H1 (cell line): ENCODE data around the gene CFAP74. TPM values are rescaled to one million over a fixed set of nuclear protein-coding genes. Genes with fewer than 3 reads are reported as not detected.

Experiments used
- CTCF ChIA-PET: fragments of 300-600 bp; sonication (Branson Sonifier 250); formaldehyde crosslinking; loops from one replicate; lab custom pipeline; 2021; ENCODE audit not compliant: partially characterized antibody; lab: Charles Lee
- POLR2A ChIA-PET: fragments of 300-600 bp; sonication (Branson Sonifier 250); formaldehyde crosslinking; loops from one replicate; lab custom pipeline; 2021; ENCODE audit warnings: inconsistent platforms; ENCODE audit not compliant: partially characterized antibody; lab: Charles Lee
- DNase-seq, 2 experiments: peaks; one replicate each; pipeline versions ENCODE4 v3.0.0 to v3.0.0-alpha.2; 2010 to 2022; ENCODE audit warnings: low spot score in 2 of 2, low read depth in 1 of 2, mixed read lengths in 1 of 2
- FAIRE-seq: peaks from 2 replicates; lab custom pipeline; 2011; peaks lifted over from hg19 to GRCh38; lab: Jason Lieb, UNC
- H2AFZ ChIP-seq: 2 replicates; pipeline ENCODE4 v1.8.1; 2012; ENCODE audit warnings: low read length, inconsistent platforms
- H2AK5ac ChIP-seq: 2 replicates; pipeline ENCODE4 v1.6.1; 2013; ENCODE audit warnings: low read depth, low read length
- H2BK120ac ChIP-seq: replicated peaks from 2 replicates; pipeline ENCODE3; 2013; ENCODE audit warnings: low read depth, low read length, inconsistent platforms
- H2BK12ac ChIP-seq: 2 replicates; pipeline ENCODE4 v1.6.1; 2013; ENCODE audit warnings: low read depth, low read length
- H2BK15ac ChIP-seq: 2 replicates; pipeline ENCODE4 v1.6.1; 2013; ENCODE audit warnings: low read length
- H2BK20ac ChIP-seq: 2 replicates; pipeline ENCODE4 v1.6.1; 2013; ENCODE audit warnings: low read length
- H2BK5ac ChIP-seq: 2 replicates; pipeline ENCODE4 v1.6.1; 2013; ENCODE audit warnings: low read depth, low read length
- H3K14ac ChIP-seq: 2 replicates; pipeline ENCODE4 v1.6.1; 2013; ENCODE audit warnings: inconsistent platforms; ENCODE audit not compliant: insufficient read length
- H3K18ac ChIP-seq: 2 replicates; pipeline ENCODE4 v1.6.1; 2013; ENCODE audit warnings: low read length; ENCODE audit errors: extremely low read depth
- H3K23ac ChIP-seq: 2 replicates; pipeline ENCODE4 v1.6.1; 2013; ENCODE audit warnings: inconsistent platforms; ENCODE audit not compliant: insufficient read length
- H3K23me2 ChIP-seq: 2 replicates; pipeline ENCODE4 v1.6.1; 2013; ENCODE audit warnings: low read depth, low read length
- H3K27ac ChIP-seq: 2 replicates; pipeline ENCODE4 v1.6.1; 2011; ENCODE audit warnings: low read depth, low read length, inconsistent platforms
- H3K27me3 ChIP-seq, 4 experiments: replicated peaks in 1 of 4; 1 replicate in 1 of 4; 2 replicates in 3 of 4; pipeline versions ENCODE4 v1.6.1 to v1.8.1; 2011 to 2013; ENCODE audit warnings: low read length in 3 of 4, mild to moderate bottlenecking in 3 of 4, inconsistent platforms in 2 of 4, mixed read lengths in 2 of 4, moderate library complexity in 1 of 4; ENCODE audit not compliant: control insufficient read depth in 3 of 4, insufficient read depth in 3 of 4; ENCODE audit errors: extremely low read depth in 1 of 4
- H3K36me3 ChIP-seq, 4 experiments: 2 replicates each; pipeline versions ENCODE4 v1.6.1 to v1.8.1; 2011 to 2013; ENCODE audit warnings: mild to moderate bottlenecking in 4 of 4, low read length in 3 of 4, moderate library complexity in 2 of 4, control low read depth in 1 of 4, inconsistent platforms in 1 of 4; ENCODE audit not compliant: insufficient read depth in 4 of 4, control insufficient read depth in 2 of 4
- H3K4ac ChIP-seq: replicated peaks from 2 replicates; pipeline ENCODE3; 2013; ENCODE audit warnings: low read length, low read depth, mixed read lengths, inconsistent platforms; ENCODE audit not compliant: insufficient read length
- H3K4me1 ChIP-seq, 4 experiments: replicated peaks in 1 of 4; 1 replicate in 1 of 4; 2 replicates in 3 of 4; pipeline versions ENCODE4 v1.6.1 to v1.8.1; 2011 to 2013; ENCODE audit warnings: low read length in 3 of 4, inconsistent platforms in 2 of 4, mixed read lengths in 1 of 4; ENCODE audit not compliant: insufficient read depth in 4 of 4, control insufficient read depth in 3 of 4
- H3K4me2 ChIP-seq, 2 experiments: 2 replicates each; pipeline versions ENCODE4 v1.6.1 to v1.8.1; 2011 to 2013; ENCODE audit warnings: low read depth in 2 of 2, low read length in 2 of 2, control low read depth in 1 of 2, inconsistent platforms in 1 of 2, mild to moderate bottlenecking in 1 of 2; ENCODE audit not compliant: insufficient read depth in 1 of 2
- H3K4me3 ChIP-seq, 4 experiments: fragments of 200-600, 300-600 bp in 1 of 4; sonication (generic), shearing (Covaris generic), sonication (Bioruptor Twin) in 1 of 4; 2 replicates each; pipeline versions ENCODE4 v1.5.1 to v1.8.1; 2011 to 2016; ENCODE audit warnings: low read length in 4 of 4, low read depth in 3 of 4, control low read depth in 2 of 4, inconsistent platforms in 2 of 4, mild to moderate bottlenecking in 2 of 4, mixed read lengths in 1 of 4, moderate library complexity in 1 of 4; ENCODE audit not compliant: insufficient read depth in 2 of 4; ENCODE audit errors: extremely low read depth in 1 of 4
- H3K56ac ChIP-seq: replicated peaks from 2 replicates; pipeline ENCODE3; 2013; ENCODE audit warnings: low read depth, mild to moderate bottlenecking, mixed read lengths, low read length, inconsistent platforms; ENCODE audit not compliant: insufficient read length
- H3K79me1 ChIP-seq: 2 replicates; pipeline ENCODE4 v1.6.1; 2013; ENCODE audit warnings: low read depth, low read length, control low read depth
- H3K79me2 ChIP-seq, 2 experiments: 2 replicates each; pipeline versions ENCODE4 v1.6.1 to v1.8.1; 2012 to 2013; ENCODE audit warnings: low read length in 2 of 2, mild to moderate bottlenecking in 2 of 2, inconsistent platforms in 1 of 2; ENCODE audit not compliant: insufficient read depth in 2 of 2, control insufficient read depth in 1 of 2
- H3K9ac ChIP-seq, 4 experiments: replicated peaks in 1 of 4; 1 replicate in 1 of 4; 2 replicates in 3 of 4; pipeline versions ENCODE4 v1.6.1 to v1.8.1; 2011 to 2013; ENCODE audit warnings: low read depth in 3 of 4, low read length in 3 of 4, control low read depth in 2 of 4, mild to moderate bottlenecking in 2 of 4, moderate library complexity in 2 of 4, inconsistent platforms in 1 of 4; ENCODE audit errors: extremely low read depth in 1 of 4
- H3K9me3 ChIP-seq, 2 experiments: 2 replicates each; pipeline versions ENCODE4 v1.6.1 to v1.8.1; 2012 to 2013; ENCODE audit warnings: mild to moderate bottlenecking in 2 of 2, moderate library complexity in 2 of 2, control low read depth in 1 of 2, inconsistent platforms in 1 of 2, low read depth in 1 of 2, low read length in 1 of 2, mixed read lengths in 1 of 2; ENCODE audit not compliant: insufficient read depth in 2 of 2
- H4K20me1 ChIP-seq, 2 experiments: replicated peaks in 1 of 2; 2 replicates each; pipeline versions ENCODE3 to v1.8.1; 2011 to 2013; ENCODE audit warnings: inconsistent platforms in 2 of 2, low read length in 2 of 2, mild to moderate bottlenecking in 1 of 2; ENCODE audit not compliant: insufficient read depth in 2 of 2, control insufficient read depth in 1 of 2
- H4K5ac ChIP-seq: 2 replicates; pipeline ENCODE4 v1.6.1; 2013; ENCODE audit warnings: low read length, low read depth, mixed read lengths, inconsistent platforms; ENCODE audit not compliant: insufficient read length
- H4K8ac ChIP-seq: 2 replicates; pipeline ENCODE4 v1.8.0; 2013; ENCODE audit warnings: mild to moderate bottlenecking, moderate library complexity, low read length, inconsistent platforms; ENCODE audit not compliant: insufficient read depth; ENCODE audit errors: extremely low read depth
- H4K91ac ChIP-seq: replicated peaks from 2 replicates; pipeline ENCODE3; 2013; ENCODE audit warnings: low read length, mixed read lengths, inconsistent platforms; ENCODE audit not compliant: insufficient read length
- ATF3 ChIP-seq: IDR thresholded peaks from 2 replicates; pipeline ENCODE4 v1.6.1; 2011; ENCODE audit warnings: low read depth, mild to moderate bottlenecking, low read length; ENCODE audit not compliant: insufficient read depth
- KDM1A ChIP-seq: fragments of 200-600, 300-600 bp; sonication (generic); IDR thresholded peaks from 2 replicates; pipeline ENCODE4 v1.7.1; 2016; ENCODE audit warnings: mild to moderate bottlenecking, low read length, borderline replicate concordance
- WGBS, 2 experiments: shearing (Covaris generic) in 1 of 2; methylation state at CpG; one replicate each; pipeline versions ENCODE4 v1.1.6 to v1.1.7; 2013 to 2015; ENCODE audit warnings: low lambda C conversion rate in 2 of 2, mixed read lengths in 2 of 2, inconsistent platforms in 1 of 2, low coverage in 1 of 2, missing lambda C conversion rate in 1 of 2; ENCODE audit not compliant: insufficient replicate concordance in 2 of 2, insufficient coverage in 1 of 2, insufficient read length in 1 of 2; ENCODE audit errors: extremely low coverage in 1 of 2, missing lambda C conversion rate in 1 of 2; 5-methylcytosine and 5-hydroxymethylcytosine counted together
- polyA plus RNA-seq, 7 experiments: library from polyadenylated mRNA; depleted of rRNA in 3 of 7; stranded (reverse) in 5 of 7; unstranded in 2 of 7; fragments of >200 nt in 5 of 7; fragments of 200-250 nt in 2 of 7; gene quantifications; 1 replicate in 5 of 7; 2 replicates in 1 of 7; 4 replicates in 1 of 7; pipeline versions ENCODE4 v1.2.1 to v1.2.3, GENCODE V29; 2011 to 2013; ENCODE audit warnings: missing spikeins in 2 of 7, mixed read lengths in 2 of 7
- total RNA-seq: library from RNA; stranded (reverse); fragmentation: NEBNext Ultra II Directional; extraction: Animal tissue kit (Norgen Biotek cat#: 25700); gene quantifications from 2 replicates; pipeline ENCODE4 v1.2.1, GENCODE V29; 2021

Gene CFAP74
- total and polyA plus RNA-seq, 2 of the 8 experiments (the other 6 are each of a cell fraction or from before 2014, with no cell fraction given) = 0.09 to 0.20 TPM

- DNase-seq (no peak), FAIRE-seq (no peak)
- ChIA-PET POLR2A (interaction anchor here (0.6 to 1.2 kb wide), 3 partner anchors 10 to 79 kb away, joined by 3 to 5 read pairs (median 4); no protein-coding TSS in a partner anchor), CTCF (interaction anchor here (0.6 to 7.0 kb wide), 14 partner anchors 9 to 220 kb away, joined by 3 to 64 read pairs (median 4); no protein-coding TSS in a partner anchor)
- Histone ChIP-seq H2BK120ac (no peak overlapping the region), H3K4me3 (no peak overlapping the region), H3K56ac (no peak overlapping the region), H4K91ac (no peak overlapping the region), H3K79me1 (no peaks in the 10 kb centered on the region), H3K18ac (no peak overlapping the region), H3K4me1 (peaks cover 0 to 21% (median 8%) of the 10 kb centered on the region in 4 experiments; a peak in 6 of 7 replicates), H4K20me1 (peaks cover 0 to 6% of the 10 kb centered on the region in 2 experiments), H4K8ac (no peak overlapping the region), H2BK12ac (no peak overlapping the region), H3K27me3 (no peaks in the 10 kb centered on the region; a peak in 3 of 7 replicates), H2BK15ac (no peak overlapping the region), H2BK5ac (no peak overlapping the region), H3K9ac (no peak overlapping the region), H4K5ac (no peak overlapping the region), H3K79me2 (no peaks in the 10 kb centered on the region), H3K4me2 (no peak overlapping the region), H3K14ac (no peak overlapping the region), H2AFZ (no peak overlapping the region), H3K27ac (no peak overlapping the region), H3K4ac (no peak overlapping the region), H3K23me2 (no peaks in the 10 kb centered on the region), H2BK20ac (no peak overlapping the region), H3K23ac (no peak overlapping the region), H2AK5ac (no peak overlapping the region), H3K36me3 (no peaks in the 10 kb centered on the region), H3K9me3 (no peaks in the 10 kb centered on the region)
- 88% methylated on average over 6 of the region's 6 CpGs; no CpG with 5 or more reads in 1 of the 2 experiments for WGBS, 2 experiments
- TF ChIP-seq ATF3 = no peak
- peak; percentile 88; the same call in 1 of the 2 replicates for TF ChIP-seq KDM1A
Measured at GRCh38 chr1:1898246-1898933, 105.2 kb downstream of the CFAP74 start.
